ENCODE measurements around the gene MEGF6. TPM values are rescaled to one million over a fixed set of nuclear protein-coding genes. Genes with fewer than 3 reads are reported as not detected.

The MEGF6 gene
- total and polyA plus RNA-seq, 2 donors, result 9.6 to 35.2 TPM

DNA sequence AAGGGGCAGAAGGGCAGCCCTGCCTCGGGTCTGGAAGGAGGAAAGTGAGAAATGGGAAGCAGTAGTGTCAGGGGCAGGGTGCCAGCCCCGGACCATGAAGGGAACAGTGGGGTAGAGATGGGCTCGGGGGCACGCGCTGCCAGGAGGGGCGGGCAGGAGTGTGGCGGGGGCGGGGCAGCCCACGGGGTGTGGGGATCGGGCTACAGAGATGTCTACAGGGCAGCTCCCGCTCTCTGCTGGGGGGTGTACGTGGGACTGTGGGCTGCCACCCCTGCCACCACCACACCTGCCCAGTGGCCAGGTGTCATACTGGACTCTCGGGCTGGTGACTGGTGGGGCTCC lies 149.4 kb downstream of the MEGF6 start:
- Histone ChIP-seq H3K36me3 (ENCODE audit: control insufficient read depth in 2 of 2, insufficient read depth in 2 of 2, low read length in 1 of 2) (no peaks in the 10 kb centered on the region), H3K27ac (ENCODE audit: low read depth in 1 of 2, low read length in 1 of 2) (no peak overlapping the region), H3K4me3 (ENCODE audit: low read length in 2 of 2) (no peak overlapping the region), H3K27me3 (ENCODE audit: control insufficient read depth in 2 of 2, insufficient read depth in 1 of 2, low read length in 1 of 2) (peaks cover 0 to 2% of the 10 kb centered on the region in 2 donors), H3K4me1 (ENCODE audit: control insufficient read depth in 2 of 2, insufficient read depth in 2 of 2, low read length in 2 of 2) (peaks cover 0 to 18% of the 10 kb centered on the region in 2 donors), H3K9me3 (ENCODE audit: control insufficient read depth in 2 of 2, insufficient read depth in 1 of 2, low read length in 1 of 2) (no peaks in the 10 kb centered on the region)
- no peak for DNase-seq (ENCODE audit: low read depth in 6 of 9, low spot score in 9 of 9)
- WGBS, result 96% methylated on average over 13 of the region's 13 CpGs

DNA sequence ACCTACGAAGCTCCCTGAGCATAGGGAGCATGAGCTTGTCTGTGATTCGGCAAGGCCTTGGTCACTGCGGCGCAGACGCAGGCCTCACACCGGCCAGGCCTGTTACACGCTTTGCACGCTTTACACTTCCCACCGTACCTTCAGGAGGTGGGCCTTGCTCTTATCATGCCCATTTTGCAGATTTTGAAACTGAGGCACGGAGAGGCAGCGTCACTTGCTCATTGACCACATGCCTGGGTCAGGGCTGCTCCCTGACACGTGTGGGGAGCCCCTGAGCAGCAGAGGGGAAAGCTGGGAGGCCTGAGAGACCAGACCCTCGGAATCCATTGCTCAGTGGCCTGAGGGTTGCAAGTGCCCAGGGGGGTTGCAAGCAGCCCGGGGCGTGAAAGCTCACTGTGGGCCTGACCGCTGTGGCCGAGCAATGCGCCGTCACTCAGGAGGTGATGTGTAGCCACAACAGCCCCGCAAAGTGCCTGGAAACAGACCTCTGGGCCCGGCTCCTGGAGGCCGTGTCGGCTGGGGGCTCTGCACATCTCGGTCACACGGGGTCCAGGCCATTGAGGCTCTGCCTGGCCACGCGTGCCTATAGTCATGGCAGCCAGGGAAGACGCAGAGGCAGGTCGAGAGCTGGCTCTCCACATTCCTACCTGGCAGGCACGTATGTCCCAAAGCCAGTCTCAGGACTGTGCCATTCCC lies 149.9 kb downstream of the MEGF6 start:
- no peak for DNase-seq (ENCODE audit: low read depth in 6 of 9, low spot score in 9 of 9)
- H3K27ac ChIP-seq (ENCODE audit: low read depth in 1 of 2, low read length in 1 of 2), result no peak overlapping the region

DNA sequence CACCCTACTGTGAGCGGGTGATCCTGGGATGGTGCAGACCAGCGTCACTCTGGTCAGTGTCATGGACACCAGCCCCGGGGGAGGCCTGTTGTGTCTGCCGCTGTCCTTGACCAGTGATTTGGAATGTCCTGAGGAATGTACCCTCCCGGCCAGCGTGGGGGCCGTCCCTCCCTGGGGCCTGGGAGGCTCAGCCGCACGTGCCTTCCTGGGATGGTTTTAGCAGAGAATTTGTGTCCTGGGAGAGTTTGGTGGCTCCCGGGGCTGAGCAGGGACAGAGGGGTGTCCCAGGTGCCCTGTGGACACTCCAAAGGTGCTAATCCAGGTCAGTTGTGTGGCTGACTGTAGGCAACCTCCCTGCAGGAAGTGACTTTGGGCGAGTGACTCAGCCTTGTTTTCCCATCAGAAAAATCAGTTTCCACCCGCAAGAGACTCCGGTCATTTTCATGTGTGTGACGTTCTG lies 150.6 kb downstream of the MEGF6 start:
- H3K4me1 ChIP-seq (ENCODE audit: control insufficient read depth in 2 of 2, insufficient read depth in 2 of 2, low read length in 2 of 2), result peaks cover 0 to 12% of the 10 kb centered on the region in 2 donors
- H3K4me3 ChIP-seq (ENCODE audit: low read length in 2 of 2), result no peak overlapping the region
- no peaks in the 10 kb centered on the region for H3K9me3 ChIP-seq (ENCODE audit: control insufficient read depth in 2 of 2, insufficient read depth in 1 of 2, low read length in 1 of 2)
- no peaks in the 10 kb centered on the region for H3K36me3 ChIP-seq (ENCODE audit: control insufficient read depth in 2 of 2, insufficient read depth in 2 of 2, low read length in 1 of 2)
- DNase-seq (ENCODE audit: low read depth in 6 of 9, low spot score in 9 of 9), result no peak
- 95% methylated on average over 14 of the region's 14 CpGs for WGBS
- peaks cover 0 to 10% of the 10 kb centered on the region in 2 donors for H3K27me3 ChIP-seq (ENCODE audit: control insufficient read depth in 2 of 2, insufficient read depth in 1 of 2, low read length in 1 of 2)
- no peak overlapping the region for H3K27ac ChIP-seq (ENCODE audit: low read depth in 1 of 2, low read length in 1 of 2)

More for the DNA sequence above, 149.9 kb downstream of the MEGF6 start:
- H3K9me3 ChIP-seq (ENCODE audit: control insufficient read depth in 2 of 2, insufficient read depth in 1 of 2, low read length in 1 of 2), result no peaks in the 10 kb centered on the region
- H3K4me3 ChIP-seq (ENCODE audit: low read length in 2 of 2), result no peak overlapping the region
- WGBS, result 96% methylated on average over 30 of the region's 30 CpGs
- no peaks in the 10 kb centered on the region for H3K36me3 ChIP-seq (ENCODE audit: control insufficient read depth in 2 of 2, insufficient read depth in 2 of 2, low read length in 1 of 2)
- peaks cover 0 to 18% of the 10 kb centered on the region in 2 donors for H3K4me1 ChIP-seq (ENCODE audit: control insufficient read depth in 2 of 2, insufficient read depth in 2 of 2, low read length in 2 of 2)
- H3K27me3 ChIP-seq (ENCODE audit: control insufficient read depth in 2 of 2, insufficient read depth in 1 of 2, low read length in 1 of 2), result peaks cover 0 to 3% of the 10 kb centered on the region in 2 donors

DNA sequence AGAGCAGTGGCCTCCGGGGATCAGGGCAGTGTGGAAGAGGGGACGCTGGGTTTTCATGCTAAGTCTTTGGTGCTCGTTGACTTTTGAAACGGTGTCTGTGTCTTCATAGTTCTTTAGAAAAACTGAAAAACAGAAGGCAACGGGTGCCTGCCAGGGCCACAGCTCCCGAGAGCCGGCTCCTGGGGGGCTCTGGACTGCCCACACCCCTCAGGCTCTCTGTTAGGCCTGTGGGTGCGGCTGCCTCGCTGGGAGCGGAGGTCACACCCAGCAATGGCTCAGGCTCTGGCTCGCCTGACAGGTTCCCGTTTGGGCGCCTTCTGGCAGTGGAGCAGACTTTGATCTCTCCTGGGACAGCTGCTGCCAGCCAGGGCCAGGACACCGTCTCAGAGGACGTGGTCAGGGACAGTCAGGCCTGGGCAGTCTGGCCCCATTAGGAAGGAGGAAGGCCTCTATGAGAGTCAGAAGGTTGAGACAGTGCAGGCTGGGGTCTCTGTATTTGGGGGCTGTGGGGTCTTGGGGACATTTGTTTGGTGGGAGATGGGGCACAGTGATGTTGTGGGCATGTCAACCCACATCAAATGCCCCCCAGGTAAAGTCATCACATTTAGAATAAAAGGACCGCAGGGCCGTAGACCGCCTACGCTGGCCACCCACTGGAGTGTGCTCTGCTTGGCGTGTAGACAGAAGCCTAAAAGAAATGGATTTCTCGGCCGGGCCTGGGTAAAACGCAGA lies 151.2 kb downstream of the MEGF6 start:
- DNase-seq (ENCODE audit: low read depth in 6 of 9, low spot score in 9 of 9), result no peak
- Histone ChIP-seq H3K4me1 (ENCODE audit: control insufficient read depth in 2 of 2, insufficient read depth in 2 of 2, low read length in 2 of 2) (peaks cover 0 to 13% of the 10 kb centered on the region in 2 donors), H3K27me3 (ENCODE audit: control insufficient read depth in 2 of 2, insufficient read depth in 1 of 2, low read length in 1 of 2) (peaks cover 0 to 16% of the 10 kb centered on the region in 2 donors), H3K27ac (ENCODE audit: low read depth in 1 of 2, low read length in 1 of 2) (no peak overlapping the region), H3K4me3 (ENCODE audit: low read length in 2 of 2) (no peak overlapping the region), H3K9me3 (ENCODE audit: control insufficient read depth in 2 of 2, insufficient read depth in 1 of 2, low read length in 1 of 2) (no peaks in the 10 kb centered on the region), H3K36me3 (ENCODE audit: control insufficient read depth in 2 of 2, insufficient read depth in 2 of 2, low read length in 1 of 2) (no peaks in the 10 kb centered on the region)
- WGBS, result 94% methylated on average over 23 of the region's 23 CpGs

DNA sequence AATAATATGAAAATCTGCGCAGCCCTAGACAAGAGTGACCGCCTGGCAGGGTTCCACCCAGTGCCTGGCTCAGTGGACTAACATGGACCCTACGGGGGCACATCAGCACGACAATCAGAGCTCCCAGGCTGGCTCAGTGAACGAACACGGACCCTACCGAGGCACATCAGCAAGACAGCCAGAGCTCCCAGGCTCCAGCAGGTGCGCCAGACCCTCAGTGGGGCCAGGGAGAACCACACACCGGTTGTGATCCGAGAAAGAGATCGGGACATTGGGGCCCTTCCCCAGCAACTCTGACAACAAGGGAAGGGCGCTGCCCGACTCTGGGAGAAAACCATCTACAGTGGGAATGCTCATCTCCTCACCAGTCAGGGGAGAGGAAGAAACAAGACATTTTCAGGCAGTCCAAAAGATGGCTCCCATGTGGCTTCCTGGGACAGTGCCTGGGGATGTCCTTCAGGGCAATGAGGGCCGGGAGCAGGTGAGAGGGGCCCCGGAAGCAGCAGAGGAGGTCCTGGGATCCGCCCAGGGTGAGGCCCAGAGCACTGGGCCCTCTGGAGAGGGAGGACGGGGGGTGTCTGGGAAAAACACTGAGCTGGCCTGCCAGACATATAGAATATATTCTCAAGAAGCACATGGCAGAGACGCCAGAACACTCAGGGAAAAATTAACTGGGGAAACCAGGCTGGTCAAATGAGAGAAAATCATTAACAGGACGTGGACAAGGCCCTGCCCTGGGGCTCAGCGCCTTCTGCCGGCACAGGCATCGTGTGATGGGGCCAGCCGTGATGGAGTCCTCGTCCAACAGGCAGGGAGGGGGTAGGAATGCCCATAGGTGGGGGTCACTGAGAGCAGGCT lies 152.0 kb downstream of the MEGF6 start:
- H3K4me1 ChIP-seq (ENCODE audit: control insufficient read depth in 2 of 2, insufficient read depth in 2 of 2, low read length in 2 of 2), result peaks cover 0 to 16% of the 10 kb centered on the region in 2 donors
- peaks cover 0 to 22% of the 10 kb centered on the region in 2 donors for H3K27me3 ChIP-seq (ENCODE audit: control insufficient read depth in 2 of 2, insufficient read depth in 1 of 2, low read length in 1 of 2)
- no peak overlapping the region for H3K4me3 ChIP-seq (ENCODE audit: low read length in 2 of 2)
- WGBS, result 95% methylated on average over 24 of the region's 24 CpGs
- H3K27ac ChIP-seq (ENCODE audit: low read depth in 1 of 2, low read length in 1 of 2), result no peak overlapping the region
- no peaks in the 10 kb centered on the region for H3K36me3 ChIP-seq (ENCODE audit: control insufficient read depth in 2 of 2, insufficient read depth in 2 of 2, low read length in 1 of 2)
- no peaks in the 10 kb centered on the region for H3K9me3 ChIP-seq (ENCODE audit: control insufficient read depth in 2 of 2, insufficient read depth in 1 of 2, low read length in 1 of 2)
- no peak for DNase-seq (ENCODE audit: low read depth in 6 of 9, low spot score in 9 of 9)

DNA sequence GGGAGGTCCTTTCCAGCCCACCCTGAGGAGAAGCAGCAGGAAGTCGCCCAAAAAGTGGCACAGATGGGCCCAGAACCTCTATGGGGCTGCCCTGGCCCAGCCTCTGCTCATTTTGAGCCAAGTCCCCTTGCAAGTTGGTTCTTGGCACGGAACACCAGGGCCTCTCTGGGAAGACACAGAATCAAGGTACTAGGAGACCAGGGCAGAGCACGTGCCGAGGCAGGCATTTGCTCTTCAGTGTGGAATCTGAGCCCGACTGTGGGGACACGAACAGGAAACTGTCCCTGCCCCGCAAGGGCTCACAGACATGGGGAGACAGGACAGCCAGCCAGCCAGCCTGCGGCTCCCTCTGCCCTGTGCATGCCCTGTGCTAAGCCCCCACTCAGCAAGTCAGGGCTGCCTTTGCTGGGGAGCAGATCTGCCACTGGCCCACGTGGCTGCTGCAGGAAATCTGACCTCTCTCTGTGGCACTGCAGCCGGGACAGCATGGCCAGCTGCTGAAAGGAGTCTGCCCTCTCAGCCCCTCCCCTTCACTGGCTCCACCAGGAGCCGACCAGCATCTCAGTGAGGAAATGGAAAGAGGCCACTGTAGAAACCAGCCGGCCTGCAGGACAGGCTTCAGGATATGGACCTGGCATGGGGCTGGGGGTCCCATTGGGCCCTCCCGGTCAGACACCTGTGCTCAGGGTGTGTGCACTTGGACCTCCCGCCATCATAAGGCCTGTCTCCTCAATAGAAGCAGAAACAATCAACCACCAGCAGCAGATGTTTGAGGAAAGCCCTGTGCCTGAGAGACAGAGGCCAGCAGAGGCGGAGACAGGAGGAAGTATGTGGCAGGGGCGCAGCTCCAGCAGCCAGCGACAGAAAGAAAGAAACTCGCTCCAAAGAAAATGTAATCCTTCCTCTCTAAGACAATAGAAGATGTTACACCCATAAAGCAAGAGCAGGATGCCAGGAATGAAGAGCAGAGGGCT lies 153.1 kb downstream of the MEGF6 start:
- Histone ChIP-seq H3K4me3 (ENCODE audit: low read length in 2 of 2) (no peak overlapping the region), H3K9me3 (ENCODE audit: control insufficient read depth in 2 of 2, insufficient read depth in 1 of 2, low read length in 1 of 2) (no peaks in the 10 kb centered on the region), H3K27ac (ENCODE audit: low read depth in 1 of 2, low read length in 1 of 2) (no peak overlapping the region), H3K36me3 (ENCODE audit: control insufficient read depth in 2 of 2, insufficient read depth in 2 of 2, low read length in 1 of 2) (no peaks in the 10 kb centered on the region), H3K27me3 (ENCODE audit: control insufficient read depth in 2 of 2, insufficient read depth in 1 of 2, low read length in 1 of 2) (peaks cover 8 to 33% of the 10 kb centered on the region in 2 donors), H3K4me1 (ENCODE audit: control insufficient read depth in 2 of 2, insufficient read depth in 2 of 2, low read length in 2 of 2) (peaks cover 0 to 20% of the 10 kb centered on the region in 2 donors)
- no peak for DNase-seq (ENCODE audit: low read depth in 6 of 9, low spot score in 9 of 9)
- 43% methylated on average over 18 of the region's 18 CpGs for WGBS

DNA sequence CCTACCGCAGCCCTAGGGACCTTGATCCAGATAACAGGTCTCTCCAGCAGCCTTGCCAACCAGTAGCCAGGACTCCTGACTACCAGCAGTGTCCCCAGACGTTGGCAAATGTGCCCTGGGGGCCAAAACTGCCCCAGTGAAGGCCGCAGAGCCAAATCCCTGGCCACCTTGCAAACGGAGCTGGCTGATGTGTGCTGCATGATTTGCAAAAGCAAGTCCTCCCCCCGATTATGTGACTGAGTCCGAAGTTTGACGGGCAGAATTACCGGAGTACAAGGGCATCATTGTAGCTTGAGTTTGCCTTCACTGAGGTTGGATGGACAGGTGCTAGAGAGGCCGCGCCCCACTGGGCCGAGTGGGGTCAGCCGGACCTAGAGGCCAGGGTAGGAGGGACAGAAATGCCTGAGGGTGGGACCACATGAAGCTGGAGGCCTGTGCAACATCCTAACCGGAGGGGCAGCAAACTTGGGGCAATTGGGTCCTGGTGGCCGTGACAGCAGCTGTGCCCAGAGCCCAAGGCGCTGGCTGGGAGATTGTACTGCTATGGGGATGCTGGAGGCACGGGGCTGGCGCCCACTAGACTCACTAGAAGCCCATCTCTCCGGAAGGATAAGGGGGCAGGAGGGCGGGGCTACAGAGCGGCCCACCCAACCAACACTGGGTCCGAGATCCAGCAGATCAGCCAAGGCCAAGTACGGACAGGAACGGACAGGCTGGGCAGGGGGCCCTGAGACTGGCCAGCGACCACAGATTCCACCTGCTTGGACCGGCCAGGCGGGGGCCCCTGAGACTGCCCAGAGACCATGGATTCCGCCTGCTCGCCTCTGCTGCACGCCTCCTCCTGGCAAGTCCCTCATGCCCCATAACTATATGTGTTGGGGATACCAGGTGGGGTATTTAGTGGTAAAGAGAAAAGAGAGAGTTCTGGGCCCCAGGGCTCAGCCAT lies 154.1 kb downstream of the MEGF6 start:
- Histone ChIP-seq H3K9me3 (ENCODE audit: control insufficient read depth in 2 of 2, insufficient read depth in 1 of 2, low read length in 1 of 2) (no peaks in the 10 kb centered on the region), H3K4me1 (ENCODE audit: control insufficient read depth in 2 of 2, insufficient read depth in 2 of 2, low read length in 2 of 2) (peaks cover 0 to 20% of the 10 kb centered on the region in 2 donors), H3K4me3 (ENCODE audit: low read length in 2 of 2) (no peak overlapping the region), H3K27ac (ENCODE audit: low read depth in 1 of 2, low read length in 1 of 2) (no peak overlapping the region), H3K36me3 (ENCODE audit: control insufficient read depth in 2 of 2, insufficient read depth in 2 of 2, low read length in 1 of 2) (no peaks in the 10 kb centered on the region), H3K27me3 (ENCODE audit: control insufficient read depth in 2 of 2, insufficient read depth in 1 of 2, low read length in 1 of 2) (peaks cover 8 to 42% of the 10 kb centered on the region in 2 donors)
- WGBS, result 93% methylated on average over 29 of the region's 29 CpGs
- DNase-seq (ENCODE audit: low read depth in 6 of 9, low spot score in 9 of 9), result no peak

All from thymus (tissue), 11 donors.